ENCODE data around the gene TRAF2.

Gene TRAF2

GRCh38 chr9:136861874-136862457 lies 24.4 kb upstream of the TRAF2 start:
- Histone ChIP-seq H3K36me3 (replicated peaks; ENCODE audit: low read depth, low read length) (peaks cover 21% of the 10 kb centered on the region), H3K4me3 (ENCODE audit: low read length) (no peak overlapping the region), H3K27me3 (ENCODE audit: low read depth, low read length) (no peaks in the 10 kb centered on the region), H3K9ac (ENCODE audit: low read length) (no peak overlapping the region), H3K79me2 (ENCODE audit: low read length) (peaks cover 27% of the 10 kb centered on the region), H2AFZ (ENCODE audit: low read depth, low read length) (no peak overlapping the region), H3K4me2 (ENCODE audit: low read length) (no peak overlapping the region), H4K20me1 (ENCODE audit: insufficient read depth, low read length) (peaks cover 5% of the 10 kb centered on the region), H3K27ac (ENCODE audit: low read length) (no peak overlapping the region), H3K4me1 (ENCODE audit: low read length) (peaks cover 5% of the 10 kb centered on the region; the same call in 1 of the 2 replicates), H3K9me3 (ENCODE audit: insufficient read depth, low read length) (no peaks in the 10 kb centered on the region)
- no peak for TF ChIP-seq EZH2phosphoT487 (IDR thresholded peaks at IDR 0.05; ENCODE audit: low read depth)
- no peak for TF ChIP-seq CTCF (IDR thresholded peaks at IDR 0.05; ENCODE audit: low read depth, low read length)

- peaks cover 8% of the 10 kb centered on the region; the same call in 1 of the 2 replicates for H3K4me1 ChIP-seq (ENCODE audit: low read length)
- H3K27ac ChIP-seq (ENCODE audit: low read length), result no peak overlapping the region
- no peak overlapping the region for H3K4me3 ChIP-seq (ENCODE audit: low read length)
- peaks cover 30% of the 10 kb centered on the region for H3K36me3 ChIP-seq (replicated peaks; ENCODE audit: low read depth, low read length)
- TF ChIP-seq EZH2phosphoT487 (IDR thresholded peaks at IDR 0.05; ENCODE audit: low read depth), result no peak
- peaks cover 27% of the 10 kb centered on the region for H3K79me2 ChIP-seq (ENCODE audit: low read length)
- H2AFZ ChIP-seq (ENCODE audit: low read depth, low read length), result no peak overlapping the region
- peaks cover 5% of the 10 kb centered on the region; the same call in 1 of the 2 replicates for H3K9me3 ChIP-seq (ENCODE audit: insufficient read depth, low read length)
- H3K27me3 ChIP-seq (ENCODE audit: low read depth, low read length), result no peaks in the 10 kb centered on the region
- H3K9ac ChIP-seq (ENCODE audit: low read length), result no peak overlapping the region
- H3K4me2 ChIP-seq (ENCODE audit: low read length), result no peak overlapping the region
- H4K20me1 ChIP-seq (ENCODE audit: insufficient read depth, low read length), result peaks cover 4% of the 10 kb centered on the region; the same call in 1 of the 2 replicates
Observed at GRCh38 chr9:136862849-136863622, 23.3 kb upstream of the TRAF2 start.

- peaks cover 27% of the 10 kb centered on the region for H3K79me2 ChIP-seq (ENCODE audit: low read length)
- H2AFZ ChIP-seq (ENCODE audit: low read depth, low read length), result no peak overlapping the region
- no peak overlapping the region for H3K9ac ChIP-seq (ENCODE audit: low read length)
- H3K4me3 ChIP-seq (ENCODE audit: low read length), result no peak overlapping the region
- H4K20me1 ChIP-seq (ENCODE audit: insufficient read depth, low read length), result peaks cover 4% of the 10 kb centered on the region; the same call in 1 of the 2 replicates
- H3K4me1 ChIP-seq (ENCODE audit: low read length), result peaks cover 8% of the 10 kb centered on the region; the same call in 1 of the 2 replicates
- H3K9me3 ChIP-seq (ENCODE audit: insufficient read depth, low read length), result peaks cover 5% of the 10 kb centered on the region; the same call in 1 of the 2 replicates
- TF ChIP-seq EZH2phosphoT487 (IDR thresholded peaks at IDR 0.05; ENCODE audit: low read depth), result no peak
- TF ChIP-seq CTCF (IDR thresholded peaks at IDR 0.05; ENCODE audit: low read depth, low read length), result no peak
- no peak overlapping the region for H3K27ac ChIP-seq (ENCODE audit: low read length)
- peaks cover 34% of the 10 kb centered on the region for H3K36me3 ChIP-seq (replicated peaks; ENCODE audit: low read depth, low read length)
- H3K27me3 ChIP-seq (ENCODE audit: low read depth, low read length), result no peaks in the 10 kb centered on the region
- no peak overlapping the region for H3K4me2 ChIP-seq (ENCODE audit: low read length)
Observed at GRCh38 chr9:136863623-136864273, 22.6 kb upstream of the TRAF2 start.

GRCh38 chr9:136865041-136865767 lies 21.1 kb upstream of the TRAF2 start:
- Histone ChIP-seq H3K27me3 (ENCODE audit: low read depth, low read length) (no peaks in the 10 kb centered on the region), H3K4me1 (ENCODE audit: low read length) (peaks cover 8% of the 10 kb centered on the region; the same call in 1 of the 2 replicates), H3K36me3 (replicated peaks; ENCODE audit: low read depth, low read length) (peaks cover 34% of the 10 kb centered on the region), H4K20me1 (ENCODE audit: insufficient read depth, low read length) (peaks cover 4% of the 10 kb centered on the region; the same call in 1 of the 2 replicates), H2AFZ (ENCODE audit: low read depth, low read length) (no peak overlapping the region), H3K4me3 (ENCODE audit: low read length) (peak overlapping the region; percentile 97), H3K9ac (ENCODE audit: low read length) (peak overlapping the region; percentile 93), H3K9me3 (ENCODE audit: insufficient read depth, low read length) (peaks cover 5% of the 10 kb centered on the region; the same call in 1 of the 2 replicates), H3K27ac (ENCODE audit: low read length) (no peak overlapping the region), H3K4me2 (ENCODE audit: low read length) (peak overlapping the region; percentile 82), H3K79me2 (ENCODE audit: low read length) (peaks cover 27% of the 10 kb centered on the region)
- TF ChIP-seq CTCF (IDR thresholded peaks at IDR 0.05; ENCODE audit: low read depth, low read length) (no peak), EZH2phosphoT487 (IDR thresholded peaks at IDR 0.05; ENCODE audit: low read depth) (no peak)
